GM12875 (cell line): ENCODE data around the gene SLC6A20.

ENCODE experiments used
- H3K4me3 ChIP-seq: one replicate; pipeline ENCODE4 v1.5.1; 2011; ENCODE audit warnings: low read depth, low read length, control low read depth
- TF ChIP-seq, protein P1 (sequence below): IDR thresholded peaks from 2 replicates; pipeline ENCODE4 v1.5.1; 2011; ENCODE audit warnings: low read depth, mild to moderate bottlenecking, control low read depth, inconsistent platforms, low read length, moderate library complexity, borderline replicate concordance; ENCODE audit not compliant: insufficient read depth

Gene SLC6A20

DNA sequence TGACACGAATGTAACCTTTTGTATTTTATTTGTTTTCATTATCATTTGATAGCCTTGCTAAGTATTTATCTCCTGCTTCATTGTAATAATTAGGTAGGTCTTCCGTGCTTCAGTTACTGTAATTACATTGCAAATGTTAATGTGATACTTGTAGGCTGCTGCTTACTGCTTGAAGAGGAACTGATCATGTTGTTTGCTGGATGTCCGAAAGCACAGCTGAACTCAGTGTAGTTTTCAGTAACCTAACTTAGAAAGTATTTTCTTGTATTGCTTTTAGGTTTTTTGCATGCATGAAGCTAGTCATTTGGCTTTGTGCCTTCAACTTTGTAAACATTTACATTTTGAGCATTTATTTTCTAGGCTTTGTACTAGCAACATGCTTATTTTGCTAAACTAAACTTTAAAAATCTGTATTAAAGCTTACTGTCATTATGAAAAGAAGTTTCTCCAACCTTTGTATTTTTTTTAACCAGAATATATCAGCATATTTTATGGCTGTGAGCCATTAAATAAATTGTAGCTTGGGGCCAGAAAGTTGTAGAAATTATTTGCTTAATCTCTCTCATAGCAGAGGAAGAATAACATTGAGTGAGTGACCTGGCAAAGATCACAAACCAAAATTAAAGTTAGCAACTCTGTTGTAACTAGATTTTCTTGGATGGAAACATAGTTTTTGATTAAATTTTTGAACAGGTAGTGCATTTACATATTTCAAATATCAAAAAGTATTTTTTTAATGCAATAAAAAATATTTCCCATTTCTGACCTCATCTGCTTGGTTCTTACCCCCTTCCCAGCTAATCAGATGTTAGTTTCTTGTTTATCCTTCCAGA lies 76.5 kb downstream of the SLC6A20 start:
- TF ChIP-seq, protein P1, sequence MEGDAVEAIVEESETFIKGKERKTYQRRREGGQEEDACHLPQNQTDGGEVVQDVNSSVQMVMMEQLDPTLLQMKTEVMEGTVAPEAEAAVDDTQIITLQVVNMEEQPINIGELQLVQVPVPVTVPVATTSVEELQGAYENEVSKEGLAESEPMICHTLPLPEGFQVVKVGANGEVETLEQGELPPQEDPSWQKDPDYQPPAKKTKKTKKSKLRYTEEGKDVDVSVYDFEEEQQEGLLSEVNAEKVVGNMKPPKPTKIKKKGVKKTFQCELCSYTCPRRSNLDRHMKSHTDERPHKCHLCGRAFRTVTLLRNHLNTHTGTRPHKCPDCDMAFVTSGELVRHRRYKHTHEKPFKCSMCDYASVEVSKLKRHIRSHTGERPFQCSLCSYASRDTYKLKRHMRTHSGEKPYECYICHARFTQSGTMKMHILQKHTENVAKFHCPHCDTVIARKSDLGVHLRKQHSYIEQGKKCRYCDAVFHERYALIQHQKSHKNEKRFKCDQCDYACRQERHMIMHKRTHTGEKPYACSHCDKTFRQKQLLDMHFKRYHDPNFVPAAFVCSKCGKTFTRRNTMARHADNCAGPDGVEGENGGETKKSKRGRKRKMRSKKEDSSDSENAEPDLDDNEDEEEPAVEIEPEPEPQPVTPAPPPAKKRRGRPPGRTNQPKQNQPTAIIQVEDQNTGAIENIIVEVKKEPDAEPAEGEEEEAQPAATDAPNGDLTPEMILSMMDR: no peak
- H3K4me3 ChIP-seq: no peak overlapping the region

DNA sequence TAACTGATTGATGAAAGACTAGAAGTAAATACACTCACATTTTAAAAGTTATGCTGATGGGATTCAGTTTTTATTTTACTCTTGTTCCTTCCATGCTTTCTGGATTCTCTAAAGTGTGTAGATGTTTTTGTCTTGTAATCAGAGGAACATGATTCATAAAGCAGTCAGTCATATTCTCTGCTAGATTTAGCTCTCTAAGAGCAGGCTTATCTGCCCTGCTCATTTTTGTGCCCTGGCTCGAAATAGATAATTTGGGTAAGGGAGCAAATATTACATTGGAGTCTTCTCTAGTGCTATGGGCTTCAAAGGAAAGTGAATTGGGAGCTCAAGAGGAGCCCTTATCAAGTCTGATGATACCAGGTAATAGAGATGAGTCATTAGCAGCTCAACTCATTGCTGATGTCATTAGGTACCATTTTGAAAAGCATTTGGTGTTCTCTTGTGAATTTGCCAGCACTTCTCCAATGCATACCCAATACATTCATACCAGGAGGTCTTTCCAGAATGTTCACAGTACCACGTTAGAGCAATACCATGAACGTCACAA lies 79.5 kb downstream of the SLC6A20 start:
- TF ChIP-seq, protein P1: no peak
- H3K4me3 ChIP-seq: no peak overlapping the region

DNA sequence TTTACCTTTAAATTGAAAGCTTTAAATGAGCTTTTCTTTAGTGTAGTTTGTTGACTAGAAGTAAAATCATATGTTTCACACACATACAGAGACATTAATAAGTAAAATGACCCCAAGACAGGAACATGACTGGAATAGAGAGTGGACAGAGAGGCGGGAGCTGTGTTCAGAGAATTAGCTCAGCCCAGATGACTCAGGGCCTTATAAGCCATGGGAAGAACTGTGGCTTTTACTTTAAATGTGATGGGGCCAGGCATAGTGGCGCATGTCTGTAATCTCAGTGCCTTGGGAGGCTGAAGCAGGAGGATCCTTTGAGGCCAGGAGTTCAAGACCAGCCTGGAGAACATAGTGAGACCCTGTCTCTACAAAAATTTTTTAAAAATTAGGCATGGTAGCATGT lies 80.4 kb downstream of the SLC6A20 start:
- no peak overlapping the region for H3K4me3 ChIP-seq
- TF ChIP-seq, protein P1: no peak

DNA sequence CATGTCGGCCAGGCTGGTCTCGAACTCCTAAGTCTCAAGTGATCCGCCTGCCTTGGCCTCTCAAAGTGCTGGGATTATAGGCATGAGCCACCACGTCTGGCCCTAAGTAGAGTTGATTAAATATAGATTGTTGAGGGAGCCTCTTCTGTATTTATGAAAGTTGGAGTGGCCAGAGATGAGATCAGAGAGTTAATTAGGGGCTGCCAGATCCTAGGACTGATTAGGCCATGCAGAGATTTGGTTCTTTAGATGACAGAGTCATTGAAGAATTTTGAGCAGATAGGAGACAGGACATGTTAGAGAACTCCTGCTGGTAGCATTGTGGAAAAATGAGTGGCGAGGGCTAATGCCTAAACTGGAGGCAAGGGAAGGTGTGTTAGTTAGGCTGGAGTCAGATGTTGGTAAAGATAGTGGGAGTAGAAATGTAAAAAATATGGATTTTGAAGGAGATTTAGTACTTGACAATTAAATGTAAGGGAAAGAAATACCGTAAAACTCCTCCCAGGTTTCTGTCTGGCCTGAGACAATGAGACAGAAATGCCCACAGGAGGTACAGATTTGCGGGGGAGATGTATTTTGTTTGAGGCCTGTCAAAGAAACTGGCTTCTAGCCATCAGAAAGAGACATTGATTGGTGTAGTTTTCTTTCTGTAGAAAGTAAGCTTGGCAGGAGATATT lies 83.8 kb downstream of the SLC6A20 start:
- H3K4me3 ChIP-seq: no peak overlapping the region
- TF ChIP-seq, protein P1: no peak

DNA sequence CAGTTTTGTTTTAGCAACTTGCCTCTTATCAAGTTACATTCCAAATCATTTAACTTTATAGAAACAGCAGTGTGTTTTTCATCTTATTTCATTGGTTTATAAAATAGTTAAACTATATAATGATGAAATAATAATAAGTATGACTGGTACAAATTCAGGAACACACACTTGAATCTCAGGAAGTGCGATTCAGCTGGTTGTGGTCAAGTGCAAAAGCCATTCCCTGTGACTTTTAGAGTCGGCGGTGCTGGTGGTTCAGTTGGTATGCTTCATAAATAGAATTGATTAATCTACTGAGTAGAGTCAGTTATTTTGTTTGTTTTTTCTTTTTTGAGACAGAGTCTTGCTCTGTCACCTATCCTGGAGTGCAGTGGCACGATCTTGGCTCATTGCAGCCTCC lies 84.4 kb downstream of the SLC6A20 start:
- TF ChIP-seq, protein P1: no peak
- no peak overlapping the region for H3K4me3 ChIP-seq

DNA sequence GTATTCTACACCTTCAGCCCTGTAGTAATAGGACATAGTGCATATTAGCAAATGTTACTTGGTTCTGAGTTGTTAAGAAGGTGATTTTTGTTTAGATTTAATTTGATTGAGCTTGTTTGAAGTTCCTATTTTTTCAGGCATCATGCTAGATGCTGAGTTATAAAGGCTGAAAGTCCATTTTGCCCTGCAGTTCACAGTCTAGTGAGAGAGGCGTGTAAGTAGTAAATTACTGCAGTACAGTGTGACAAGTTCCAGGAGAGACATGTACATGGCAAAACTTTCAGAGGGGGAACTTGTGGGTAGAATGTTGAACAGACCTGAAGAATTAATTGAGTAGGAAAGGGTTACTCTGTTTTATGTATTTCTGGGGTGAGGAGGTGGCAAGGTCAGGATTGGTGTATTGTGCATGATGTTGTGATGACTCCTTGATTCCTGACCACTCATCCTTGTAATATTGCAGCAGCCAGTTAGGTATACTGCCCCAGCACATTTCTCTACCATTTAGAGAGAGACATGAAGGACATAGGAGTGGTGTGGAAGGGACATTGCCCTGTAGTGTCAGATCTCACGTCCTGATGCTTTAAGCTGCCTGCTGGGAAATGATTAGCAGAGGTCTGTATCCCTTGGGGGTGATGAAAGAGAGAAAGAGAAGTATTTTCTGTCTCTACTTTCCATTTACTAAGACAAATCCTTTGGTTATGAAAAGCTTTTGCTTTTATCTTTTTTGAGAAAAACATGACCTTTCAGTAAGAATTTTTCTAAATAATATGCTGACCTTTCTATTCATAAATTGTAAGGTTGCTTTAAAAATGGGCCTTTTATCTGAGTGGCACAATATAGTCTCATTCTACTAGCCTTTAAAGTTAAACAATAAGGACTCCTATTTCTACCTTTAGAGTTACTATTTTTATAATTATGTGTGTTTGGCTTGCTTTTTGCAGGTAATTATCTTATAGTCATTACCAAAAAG lies 90.2 kb downstream of the SLC6A20 start:
- H3K4me3 ChIP-seq: no peak overlapping the region
- TF ChIP-seq, protein P1: no peak
